ENCODE results near the gene SOX8. TPM values are rescaled to one million over a fixed set of nuclear protein-coding genes. Genes with fewer than 3 reads are reported as not detected.

SOX8 gene
- total RNA-seq, 1 donor from 2014 or later = 7.0 TPM

DNA sequence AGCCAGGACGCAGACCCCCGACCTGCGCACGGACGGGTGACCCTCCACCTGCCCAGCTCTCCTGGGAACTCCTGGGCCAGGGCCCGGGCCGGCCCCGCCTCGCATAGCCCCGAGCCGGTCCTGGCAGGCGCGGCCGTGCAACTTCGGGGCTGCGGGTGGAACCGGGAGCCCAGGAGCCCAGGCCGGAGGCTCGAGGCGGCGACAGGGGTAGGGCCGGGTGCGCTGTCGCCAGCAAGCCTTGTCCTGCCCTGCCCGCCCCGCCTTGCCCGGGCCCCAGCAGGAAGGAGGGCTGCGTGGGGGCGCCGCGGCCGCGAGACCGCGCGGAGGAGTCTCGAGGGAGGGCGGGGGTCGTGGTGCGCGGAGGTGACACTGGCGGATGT lies 11.2 kb upstream of the SOX8 start:
- peaks cover 12% of the 10 kb centered on the region for H3K36me3 Mint-ChIP-seq (ENCODE audit: unreplicated experiment)
- H3K4me1 Mint-ChIP-seq (ENCODE audit: low read depth, unreplicated experiment) = peaks cover 6% of the 10 kb centered on the region
- TF ChIP-seq, protein P1, sequence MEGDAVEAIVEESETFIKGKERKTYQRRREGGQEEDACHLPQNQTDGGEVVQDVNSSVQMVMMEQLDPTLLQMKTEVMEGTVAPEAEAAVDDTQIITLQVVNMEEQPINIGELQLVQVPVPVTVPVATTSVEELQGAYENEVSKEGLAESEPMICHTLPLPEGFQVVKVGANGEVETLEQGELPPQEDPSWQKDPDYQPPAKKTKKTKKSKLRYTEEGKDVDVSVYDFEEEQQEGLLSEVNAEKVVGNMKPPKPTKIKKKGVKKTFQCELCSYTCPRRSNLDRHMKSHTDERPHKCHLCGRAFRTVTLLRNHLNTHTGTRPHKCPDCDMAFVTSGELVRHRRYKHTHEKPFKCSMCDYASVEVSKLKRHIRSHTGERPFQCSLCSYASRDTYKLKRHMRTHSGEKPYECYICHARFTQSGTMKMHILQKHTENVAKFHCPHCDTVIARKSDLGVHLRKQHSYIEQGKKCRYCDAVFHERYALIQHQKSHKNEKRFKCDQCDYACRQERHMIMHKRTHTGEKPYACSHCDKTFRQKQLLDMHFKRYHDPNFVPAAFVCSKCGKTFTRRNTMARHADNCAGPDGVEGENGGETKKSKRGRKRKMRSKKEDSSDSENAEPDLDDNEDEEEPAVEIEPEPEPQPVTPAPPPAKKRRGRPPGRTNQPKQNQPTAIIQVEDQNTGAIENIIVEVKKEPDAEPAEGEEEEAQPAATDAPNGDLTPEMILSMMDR (IDR thresholded peaks at IDR 0.05; ENCODE audit: partially characterized antibody, unreplicated experiment) = no peak
- peaks cover 9% of the 10 kb centered on the region for H3K9me3 Mint-ChIP-seq (ENCODE audit: unreplicated experiment)
- DNase-seq = no peak
- peaks cover 9% of the 10 kb centered on the region for H3K27me3 Mint-ChIP-seq (ENCODE audit: unreplicated experiment)
- no peak overlapping the region for H3K27ac Mint-ChIP-seq (ENCODE audit: unreplicated experiment)
- peak overlapping the region; percentile 61 for H3K4me3 Mint-ChIP-seq (ENCODE audit: unreplicated experiment)

DNA sequence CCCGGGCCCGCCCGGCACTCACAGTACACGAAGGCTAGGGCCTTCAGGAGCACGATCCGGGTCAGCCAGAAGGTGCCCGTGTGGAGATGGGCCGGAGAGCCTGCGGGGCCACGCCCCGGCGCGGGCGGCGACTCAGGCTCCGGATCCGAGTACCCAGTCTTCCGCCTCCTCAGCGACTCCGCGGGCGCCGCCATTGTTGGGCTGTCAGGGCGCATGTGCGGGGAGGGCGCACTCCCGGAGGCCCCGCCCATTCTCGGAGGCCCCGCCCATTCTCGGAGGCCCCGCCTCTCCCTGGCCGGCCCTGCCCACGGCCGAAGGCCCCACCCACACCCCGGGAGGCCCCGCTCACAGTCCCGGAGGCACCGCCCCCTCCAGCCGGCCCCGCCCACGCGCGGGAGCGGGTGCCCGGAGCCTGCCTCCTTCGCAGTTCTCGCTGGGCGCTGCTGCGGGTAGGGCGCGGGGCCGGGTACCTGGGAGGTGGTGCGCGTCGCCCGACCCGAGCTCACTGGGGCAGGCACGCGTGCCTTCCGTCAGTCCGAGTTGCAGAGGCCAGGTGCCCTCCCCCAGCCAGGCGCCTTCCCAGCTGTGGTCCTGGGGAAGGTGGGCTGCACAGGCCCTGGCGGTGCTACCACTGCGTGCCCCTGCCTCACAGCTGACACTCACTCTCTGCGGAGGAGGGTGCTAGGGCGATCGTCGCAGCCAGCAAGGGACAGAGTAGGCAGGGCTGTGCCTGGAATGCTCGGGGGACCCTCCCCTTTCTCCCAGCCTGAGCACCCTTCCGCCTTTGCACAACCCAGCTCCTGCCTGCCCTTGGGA lies 10.6 kb upstream of the SOX8 start, which contains the start of gene LMF1:
Gene LMF1, minus strand, starts transcription at position 219 of the 816 bp plus-strand sequence. Its CDS starts 4 bp downstream, at position 215.
- H3K27ac Mint-ChIP-seq (ENCODE audit: unreplicated experiment) = peak within 1 kb of the TSS; percentile 55
- peaks cover 6% of the 10 kb centered on the region for H3K36me3 Mint-ChIP-seq (ENCODE audit: unreplicated experiment)
- DNase-seq = peak; percentile 96
- H3K4me1 Mint-ChIP-seq (ENCODE audit: low read depth, unreplicated experiment) = peaks cover 8% of the 10 kb centered on the region
- H3K27me3 Mint-ChIP-seq (ENCODE audit: unreplicated experiment) = peaks cover 8% of the 10 kb centered on the region
- H3K4me3 Mint-ChIP-seq (ENCODE audit: unreplicated experiment) = peak within 1 kb of the TSS; percentile 77
- TF ChIP-seq, protein P1 (IDR thresholded peaks at IDR 0.05; ENCODE audit: partially characterized antibody, unreplicated experiment) = no peak
- H3K9me3 Mint-ChIP-seq (ENCODE audit: unreplicated experiment) = peaks cover 6% of the 10 kb centered on the region

- peaks cover 6% of the 10 kb centered on the region for H3K36me3 Mint-ChIP-seq (ENCODE audit: unreplicated experiment)
- H3K4me3 Mint-ChIP-seq (ENCODE audit: unreplicated experiment) = peak overlapping the region; percentile 40
- peaks cover 10% of the 10 kb centered on the region for H3K4me1 Mint-ChIP-seq (ENCODE audit: low read depth, unreplicated experiment)
- DNase-seq = no peak
- H3K27ac Mint-ChIP-seq (ENCODE audit: unreplicated experiment) = peak overlapping the region; percentile 55
- TF ChIP-seq, protein P1 (IDR thresholded peaks at IDR 0.05; ENCODE audit: partially characterized antibody, unreplicated experiment) = no peak
- peaks cover 7% of the 10 kb centered on the region for H3K9me3 Mint-ChIP-seq (ENCODE audit: unreplicated experiment)
- H3K27me3 Mint-ChIP-seq (ENCODE audit: unreplicated experiment) = peaks cover 6% of the 10 kb centered on the region
These were observed 10.0 kb upstream of the SOX8 start for GRCh38 chr16:971582-971905.

DNA sequence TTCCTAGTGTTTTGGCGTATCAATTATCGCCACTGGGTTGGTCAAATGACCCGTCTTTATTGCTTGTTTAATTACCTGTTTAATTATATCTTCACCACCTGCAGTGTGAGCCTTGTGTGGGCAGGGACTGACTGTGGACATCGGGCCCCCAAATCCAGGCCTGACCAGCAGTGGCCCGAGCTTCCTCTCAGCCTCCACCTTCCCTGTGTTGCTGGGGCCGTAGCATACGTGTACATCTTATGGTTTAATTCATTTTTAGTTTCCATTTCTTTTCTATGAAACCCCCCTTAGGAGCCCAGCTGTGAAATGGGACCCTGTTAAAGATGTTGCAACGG lies 9.6 kb upstream of the SOX8 start:
- Mint-ChIP-seq H3K9me3 (ENCODE audit: unreplicated experiment) (peaks cover 11% of the 10 kb centered on the region), H3K27ac (ENCODE audit: unreplicated experiment) (peak overlapping the region; percentile 55), H3K36me3 (ENCODE audit: unreplicated experiment) (peaks cover 6% of the 10 kb centered on the region), H3K4me3 (ENCODE audit: unreplicated experiment) (peak overlapping the region; percentile 40), H3K27me3 (ENCODE audit: unreplicated experiment) (peaks cover 9% of the 10 kb centered on the region), H3K4me1 (ENCODE audit: low read depth, unreplicated experiment) (peaks cover 14% of the 10 kb centered on the region)
- DNase-seq = no peak
- TF ChIP-seq, protein P1 (IDR thresholded peaks at IDR 0.05; ENCODE audit: partially characterized antibody, unreplicated experiment) = no peak

DNA sequence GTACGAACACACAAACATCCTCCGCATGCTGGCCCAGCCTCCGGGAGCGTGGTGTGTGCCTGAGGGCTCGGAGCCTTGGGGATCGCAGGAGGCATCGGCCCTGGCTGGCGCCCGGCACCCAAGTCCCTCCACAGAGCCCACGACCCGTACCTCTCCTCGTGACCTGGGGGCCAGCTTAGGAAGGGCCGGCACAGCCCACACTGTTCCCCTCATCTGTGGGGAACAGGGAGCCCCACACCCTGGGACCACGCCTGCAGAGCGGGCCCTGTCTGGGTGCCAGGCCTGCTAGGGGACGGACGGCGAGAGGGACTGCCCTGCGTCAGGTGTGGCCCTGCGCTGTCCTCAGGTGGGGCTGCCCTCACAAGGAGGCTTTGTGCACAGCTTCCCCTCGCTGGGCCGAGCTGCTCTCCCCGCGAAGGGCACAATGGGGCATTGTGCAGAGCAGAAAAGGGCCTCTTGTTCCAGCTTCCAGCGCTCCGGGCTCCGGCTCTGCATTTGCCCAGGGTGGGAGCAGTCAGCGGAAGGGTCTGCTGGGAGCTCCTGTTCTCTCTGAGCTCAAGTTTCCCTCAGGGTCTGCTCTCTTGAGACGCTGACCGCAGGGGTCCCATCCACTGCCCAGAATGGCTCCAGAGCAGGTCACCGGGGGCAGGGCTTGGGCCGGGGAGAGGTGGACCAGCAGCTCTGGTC lies 9.1 kb upstream of the SOX8 start:
- no peak for DNase-seq
- H3K27me3 Mint-ChIP-seq (ENCODE audit: unreplicated experiment) = peaks cover 9% of the 10 kb centered on the region
- H3K4me3 Mint-ChIP-seq (ENCODE audit: unreplicated experiment) = no peak overlapping the region
- TF ChIP-seq, protein P1 (IDR thresholded peaks at IDR 0.05; ENCODE audit: partially characterized antibody, unreplicated experiment) = no peak
- H3K4me1 Mint-ChIP-seq (ENCODE audit: low read depth, unreplicated experiment) = peaks cover 17% of the 10 kb centered on the region
- H3K27ac Mint-ChIP-seq (ENCODE audit: unreplicated experiment) = no peak overlapping the region
- peaks cover 12% of the 10 kb centered on the region for H3K9me3 Mint-ChIP-seq (ENCODE audit: unreplicated experiment)
- peaks cover 6% of the 10 kb centered on the region for H3K36me3 Mint-ChIP-seq (ENCODE audit: unreplicated experiment)
